T-helper 2 cell treated with Interferon-gamma antibody and Interleukin-4, amounts not matched to agents 5 μg/mL and 100 μg/mL, for 36 hours (primary cell): ENCODE results near the gene NPC1.
A peak's percentile ranks its signal among the peaks of the same experiment; 100 is the strongest.
"Not testable (repeated sequence)": the region's sequence is repeated elsewhere in the genome, so short reads cannot be mapped to it uniquely, and the experiment has no call there.

Experiments
- DNase-seq: peaks from one replicate; pipeline ENCODE4 v3.0.0; 2021; ENCODE audit warnings: low spot score
- H3K27ac Mint-ChIP-seq: one replicate; pipeline ENCODE4 v1.8.0; 2021; ENCODE audit warnings: mild to moderate bottlenecking, mixed read lengths
- H3K27me3 Mint-ChIP-seq: one replicate; pipeline ENCODE4 v1.8.0; 2021; ENCODE audit warnings: low read depth, mixed read lengths
- H3K36me3 Mint-ChIP-seq: one replicate; pipeline ENCODE4 v1.8.0; 2021; ENCODE audit warnings: low read depth, mixed read lengths
- H3K4me1 Mint-ChIP-seq: one replicate; pipeline ENCODE4 v1.8.0; 2021; ENCODE audit warnings: low read depth, mixed read lengths
- H3K4me3 Mint-ChIP-seq: one replicate; pipeline ENCODE4 v1.8.0; 2022; ENCODE audit warnings: mild to moderate bottlenecking, moderate library complexity, mixed read lengths
- H3K9me3 Mint-ChIP-seq: one replicate; pipeline ENCODE4 v1.8.0; 2021; ENCODE audit warnings: mixed read lengths

NPC1 gene

GRCh38 chr18:23560186-23560585 is 26.1 kb downstream of the NPC1 start:
- Mint-ChIP-seq H3K36me3 (peaks cover 55% of the 10 kb centered on the region), H3K27ac (no peak overlapping the region), H3K4me3 (no peak overlapping the region), H3K27me3 (no peaks in the 10 kb centered on the region), H3K9me3 (no peaks in the 10 kb centered on the region), H3K4me1 (peaks cover 8% of the 10 kb centered on the region)
- no peak for DNase-seq

DNA sequence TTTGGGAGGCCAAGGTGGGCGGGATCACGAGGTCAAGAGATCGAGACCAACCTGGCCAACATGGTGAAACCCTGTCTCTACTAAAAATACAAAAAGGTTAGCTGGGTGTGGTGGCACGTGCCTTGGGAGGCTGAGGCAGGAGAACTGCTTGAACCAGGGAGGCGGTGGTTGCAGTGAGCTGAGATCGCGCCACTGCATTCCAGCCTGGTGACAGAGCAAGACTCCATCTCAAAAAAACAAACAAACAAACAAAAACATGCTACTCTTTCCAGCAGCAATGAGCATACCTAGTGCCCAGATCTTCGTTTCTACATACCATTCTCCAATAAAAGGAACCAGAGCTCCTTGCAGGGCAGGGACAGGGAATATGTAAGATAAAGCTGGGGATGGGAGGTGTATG is 28.8 kb downstream of the NPC1 start:
- H3K27me3 Mint-ChIP-seq, H3K4me3 Mint-ChIP-seq, H3K27ac Mint-ChIP-seq, H3K9me3 Mint-ChIP-seq, DNase-seq, H3K4me1 Mint-ChIP-seq: not testable (repeated sequence)
- peaks cover 64% of the 10 kb centered on the region for H3K36me3 Mint-ChIP-seq

GRCh38 chr18:23556145-23556780 is 30.0 kb downstream of the NPC1 start:
- Mint-ChIP-seq H3K27ac (no peak overlapping the region), H3K4me3 (no peak overlapping the region), H3K9me3 (no peaks in the 10 kb centered on the region), H3K27me3 (no peaks in the 10 kb centered on the region), H3K36me3 (peaks cover 66% of the 10 kb centered on the region), H3K4me1 (peaks cover 2% of the 10 kb centered on the region)
- DNase-seq = no peak

DNA sequence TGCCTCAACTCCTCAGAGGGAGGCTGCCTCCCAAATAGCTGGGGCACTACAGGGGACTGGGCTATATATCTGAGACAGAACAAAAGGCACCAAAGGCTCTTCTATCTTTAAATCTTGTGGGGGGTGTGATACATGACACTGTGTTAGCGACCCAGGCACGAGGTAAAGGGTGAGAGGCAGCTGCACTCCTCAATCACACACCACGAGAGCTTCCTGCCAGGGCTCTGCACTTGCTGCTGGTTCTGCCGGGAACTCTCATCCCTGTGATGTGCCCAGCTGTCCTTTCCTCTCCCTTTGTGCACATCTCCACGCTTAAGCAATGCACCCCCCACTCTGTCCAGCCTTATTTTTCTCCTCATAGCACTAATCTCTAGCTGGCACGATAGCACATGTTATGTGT is 32.4 kb downstream of the NPC1 start:
- no peaks in the 10 kb centered on the region for H3K9me3 Mint-ChIP-seq

DNA sequence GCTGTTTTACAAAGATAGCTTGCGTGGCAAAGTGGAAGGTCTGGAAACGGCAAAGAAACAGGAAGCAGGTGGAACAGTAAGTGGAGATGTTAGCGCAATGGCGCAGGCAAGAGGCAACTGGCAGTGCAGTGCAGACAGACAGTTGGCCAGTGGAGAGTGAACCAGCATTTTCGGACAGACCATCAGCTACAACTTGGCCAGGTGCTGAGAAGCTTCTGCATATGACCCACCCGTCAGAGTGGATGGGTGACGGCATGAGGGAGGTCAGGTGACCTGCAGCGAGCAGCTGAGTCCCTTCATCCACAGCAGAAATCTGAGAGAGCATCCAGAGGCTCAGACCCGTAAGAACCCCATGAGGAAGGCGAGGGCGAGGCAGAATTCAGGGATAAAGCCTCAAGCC is 33.8 kb downstream of the NPC1 start:
- no peak overlapping the region for H3K4me3 Mint-ChIP-seq
- H3K36me3 Mint-ChIP-seq = peaks cover 65% of the 10 kb centered on the region
- no peak for DNase-seq
- peaks cover 2% of the 10 kb centered on the region for H3K4me1 Mint-ChIP-seq
- no peaks in the 10 kb centered on the region for H3K9me3 Mint-ChIP-seq
- H3K27ac Mint-ChIP-seq = no peak overlapping the region
- H3K27me3 Mint-ChIP-seq = no peaks in the 10 kb centered on the region

More for the DNA sequence above, 32.4 kb downstream of the NPC1 start:
- Mint-ChIP-seq H3K4me1 (peaks cover 2% of the 10 kb centered on the region), H3K27me3 (no peaks in the 10 kb centered on the region), H3K4me3 (no peak overlapping the region), H3K27ac (no peak overlapping the region), H3K36me3 (peaks cover 69% of the 10 kb centered on the region)
- DNase-seq = no peak

GRCh38 chr18:23551978-23552377 is 34.3 kb downstream of the NPC1 start:
- H3K36me3 Mint-ChIP-seq = peaks cover 65% of the 10 kb centered on the region

GRCh38 chr18:23550898-23551297 is 35.4 kb downstream of the NPC1 start:
- H3K27me3 Mint-ChIP-seq = no peaks in the 10 kb centered on the region
- H3K36me3 Mint-ChIP-seq = peaks cover 66% of the 10 kb centered on the region

More at GRCh38 chr18:23551978-23552377, 34.3 kb downstream of the NPC1 start:
- no peak for DNase-seq
- Mint-ChIP-seq H3K9me3 (no peaks in the 10 kb centered on the region), H3K27me3 (no peaks in the 10 kb centered on the region), H3K4me1 (peaks cover 2% of the 10 kb centered on the region), H3K4me3 (no peak overlapping the region), H3K27ac (no peak overlapping the region)

DNA sequence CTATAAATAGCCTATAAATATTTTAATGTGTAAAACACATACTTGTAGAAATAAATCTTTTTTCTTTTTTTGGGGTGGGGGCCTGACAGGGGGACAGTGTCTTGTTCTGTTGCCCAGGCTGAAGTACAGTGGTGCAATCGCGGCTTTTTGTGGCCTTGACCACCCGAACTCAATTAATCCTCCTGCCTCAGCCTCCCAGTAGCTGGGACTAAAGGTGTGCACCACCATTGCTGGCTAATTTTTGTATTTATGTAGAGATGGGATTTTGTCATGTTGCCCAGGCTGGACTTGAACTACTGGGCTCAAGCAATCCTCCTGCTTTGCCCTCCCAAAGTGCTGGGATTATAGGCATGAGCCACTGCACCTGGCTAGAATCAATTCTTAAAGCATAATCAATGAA is 37.6 kb downstream of the NPC1 start:
- Mint-ChIP-seq H3K27me3 (no peaks in the 10 kb centered on the region), H3K4me1 (peaks cover 5% of the 10 kb centered on the region), H3K36me3 (peaks cover 60% of the 10 kb centered on the region), H3K27ac (no peak overlapping the region), H3K4me3 (no peak overlapping the region), H3K9me3 (no peaks in the 10 kb centered on the region)
- DNase-seq = no peak

More at GRCh38 chr18:23550898-23551297, 35.4 kb downstream of the NPC1 start:
- Mint-ChIP-seq H3K4me3 (no peak overlapping the region), H3K4me1 (peaks cover 7% of the 10 kb centered on the region), H3K9me3 (no peaks in the 10 kb centered on the region), H3K27ac (no peak overlapping the region)
- DNase-seq = no peak

- H3K27me3 Mint-ChIP-seq = no peaks in the 10 kb centered on the region
- no peaks in the 10 kb centered on the region for H3K9me3 Mint-ChIP-seq
- no peak for DNase-seq
- H3K4me3 Mint-ChIP-seq = no peak overlapping the region
- H3K36me3 Mint-ChIP-seq = peaks cover 65% of the 10 kb centered on the region
- no peak overlapping the region for H3K27ac Mint-ChIP-seq
- H3K4me1 Mint-ChIP-seq = peaks cover 5% of the 10 kb centered on the region
These were observed 38.0 kb downstream of the NPC1 start for GRCh38 chr18:23548275-23548674.

DNA sequence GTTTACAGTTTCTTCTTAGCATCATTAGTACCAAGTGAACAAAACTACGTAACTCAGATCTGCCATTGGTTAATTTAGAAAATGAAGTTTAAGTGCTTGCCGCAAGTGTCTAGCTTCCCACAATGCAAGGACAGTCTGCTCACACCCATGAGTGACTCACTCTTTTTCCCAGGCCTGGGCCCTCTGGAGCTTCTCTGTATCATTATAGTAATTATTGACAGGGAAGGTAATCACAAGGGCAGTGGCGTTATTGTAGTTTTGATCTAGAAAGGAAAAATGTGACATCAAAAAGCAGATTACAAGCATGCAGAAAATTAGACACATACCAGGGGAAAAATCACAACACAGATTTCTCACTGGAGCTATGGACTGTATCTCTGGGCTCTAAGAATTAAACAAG is 38.5 kb downstream of the NPC1 start:
- peaks cover 5% of the 10 kb centered on the region for H3K4me1 Mint-ChIP-seq
- no peaks in the 10 kb centered on the region for H3K9me3 Mint-ChIP-seq
- no peak overlapping the region for H3K27ac Mint-ChIP-seq
- no peak overlapping the region for H3K4me3 Mint-ChIP-seq
- H3K27me3 Mint-ChIP-seq = no peaks in the 10 kb centered on the region
- no peak for DNase-seq
- peaks cover 65% of the 10 kb centered on the region for H3K36me3 Mint-ChIP-seq

DNA sequence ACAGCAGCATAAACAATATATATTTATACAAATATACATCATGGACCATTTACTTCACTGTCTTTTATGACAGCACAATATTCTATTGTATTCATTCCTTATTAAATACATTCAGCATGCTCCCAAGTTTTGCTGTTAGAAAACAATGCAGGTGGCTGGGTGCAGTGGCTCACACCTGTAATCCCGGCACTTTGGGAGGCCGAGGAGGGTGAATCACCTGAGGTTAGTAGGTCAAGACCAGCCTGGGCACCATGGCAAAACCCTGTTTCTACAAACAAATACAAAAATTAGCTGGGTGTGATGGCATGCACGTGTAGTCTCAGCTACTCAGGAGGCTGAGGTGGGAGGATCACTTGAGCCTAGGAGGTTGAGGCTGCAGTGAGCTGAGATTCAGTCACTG is 39.0 kb downstream of the NPC1 start:
- Mint-ChIP-seq H3K27ac (no peak overlapping the region), H3K27me3 (no peaks in the 10 kb centered on the region), H3K9me3 (no peaks in the 10 kb centered on the region), H3K4me3 (no peak overlapping the region), H3K4me1 (peaks cover 8% of the 10 kb centered on the region), H3K36me3 (peaks cover 65% of the 10 kb centered on the region)
- no peak for DNase-seq

DNA sequence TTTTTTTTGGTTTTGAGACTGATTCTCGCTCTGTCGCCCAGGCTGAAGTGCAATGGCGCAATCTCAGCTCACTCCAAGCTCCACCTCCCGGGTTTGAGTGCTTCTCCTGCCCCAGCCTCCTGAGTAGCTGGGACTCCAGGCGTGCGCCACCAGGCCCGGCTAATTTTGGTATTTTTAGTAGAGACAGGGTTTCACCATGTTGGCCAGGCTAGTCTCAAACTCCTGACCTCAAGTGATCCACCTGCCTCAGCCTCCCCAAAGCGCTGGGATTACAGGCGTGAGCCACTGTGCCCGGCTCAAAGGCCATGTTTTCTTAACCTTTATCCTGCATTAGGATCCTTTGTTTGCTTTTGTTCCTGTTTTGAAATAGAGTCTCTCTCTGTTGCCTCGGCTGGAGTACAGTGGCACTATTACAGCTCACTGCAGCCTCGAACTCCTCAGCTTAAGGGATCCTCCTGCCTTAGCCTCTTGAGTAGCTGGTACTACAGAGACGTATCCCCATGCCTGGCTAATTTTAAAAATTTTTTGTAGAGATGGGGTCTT is 41.0 kb downstream of the NPC1 start:
- H3K27me3 Mint-ChIP-seq = no peaks in the 10 kb centered on the region
- H3K27ac Mint-ChIP-seq = no peak overlapping the region
- H3K4me1 Mint-ChIP-seq = peaks cover 26% of the 10 kb centered on the region
- H3K4me3 Mint-ChIP-seq = no peak overlapping the region
- peaks cover 65% of the 10 kb centered on the region for H3K36me3 Mint-ChIP-seq
- no peaks in the 10 kb centered on the region for H3K9me3 Mint-ChIP-seq
- DNase-seq = no peak

DNA sequence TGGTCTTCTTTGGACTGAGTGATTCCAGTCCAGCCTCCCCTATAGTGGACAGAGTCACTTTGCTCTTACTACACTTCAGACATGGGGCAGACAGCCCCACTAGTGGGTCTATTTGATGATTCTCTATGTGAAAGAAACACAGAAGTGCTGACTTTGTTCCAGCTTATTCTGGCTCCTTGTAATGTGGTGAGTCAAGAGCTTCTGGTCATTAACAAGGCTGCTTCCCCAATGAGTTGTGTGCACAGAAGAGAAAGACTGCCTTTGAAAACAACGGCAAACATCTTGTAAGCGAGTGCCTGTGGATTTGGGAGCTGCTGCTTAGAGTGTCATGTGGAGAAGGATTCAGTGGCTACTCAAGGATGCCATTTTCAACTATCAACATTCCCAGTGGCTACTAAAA is 43.8 kb downstream of the NPC1 start:
- Mint-ChIP-seq H3K4me3 (no peak overlapping the region), H3K4me1 (peaks cover 44% of the 10 kb centered on the region), H3K27me3 (no peaks in the 10 kb centered on the region), H3K27ac (no peak overlapping the region), H3K9me3 (no peaks in the 10 kb centered on the region), H3K36me3 (peaks cover 78% of the 10 kb centered on the region)
- DNase-seq = no peak

DNA sequence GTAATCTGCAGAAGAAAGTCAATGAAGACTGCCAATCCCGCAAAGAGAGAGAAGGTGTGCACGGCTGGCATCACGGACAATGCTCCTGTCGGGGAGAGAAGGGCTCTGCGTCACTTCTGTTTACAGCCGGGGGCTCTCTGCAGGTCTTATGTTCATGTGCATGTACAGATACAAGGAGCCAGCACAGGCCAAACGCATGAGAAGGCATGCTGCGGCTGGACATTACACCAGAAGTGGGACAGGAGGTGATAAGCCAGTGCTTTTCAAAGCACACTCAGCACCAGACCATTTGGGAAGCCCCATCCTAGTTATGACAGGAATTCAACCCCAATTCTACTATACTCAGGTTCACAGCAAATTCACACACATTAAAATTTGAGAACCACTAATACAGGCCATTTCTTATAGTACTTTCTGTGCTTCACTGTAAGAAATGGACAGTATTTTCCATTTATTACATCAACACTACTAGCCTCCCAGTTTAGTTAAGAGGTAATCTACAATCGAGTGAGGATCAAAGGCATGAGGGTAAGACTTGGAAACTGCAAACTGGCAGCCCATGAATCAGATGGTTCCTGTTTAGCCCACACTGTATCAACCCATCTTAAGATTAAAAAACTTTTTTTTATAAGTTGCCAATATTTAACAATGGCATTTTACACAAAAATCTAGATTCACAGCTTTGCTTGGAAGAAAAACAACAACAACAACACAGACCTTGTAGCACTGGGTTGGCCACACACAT is 44.8 kb downstream of the NPC1 start:
- H3K36me3 Mint-ChIP-seq = peaks cover 78% of the 10 kb centered on the region
- peak overlapping the region; percentile 58 for H3K27ac Mint-ChIP-seq
- peak overlapping the region; percentile 52 for H3K4me3 Mint-ChIP-seq
- no peaks in the 10 kb centered on the region for H3K27me3 Mint-ChIP-seq
- peaks cover 42% of the 10 kb centered on the region for H3K4me1 Mint-ChIP-seq
- DNase-seq = no peak
- H3K9me3 Mint-ChIP-seq = no peaks in the 10 kb centered on the region
